NCI-H2196 (cell line): Measurements from ENCODE around the gene LRIT1.

Experiments
- DNase-seq: peaks from one replicate; lab custom pipeline; 2025; ENCODE audit not compliant: unreplicated experiment; lab: John Stamatoyannopoulos, UW

Gene LRIT1

GRCh38 chr10:84214612-84215235 is 26.6 kb downstream of the LRIT1 start:
- DNase-seq: no peak

- no peak for DNase-seq
Measured at GRCh38 chr10:84214046-84214572, 27.2 kb downstream of the LRIT1 start.

GRCh38 chr10:84213076-84213475 is 28.3 kb downstream of the LRIT1 start:
- no peak for DNase-seq

- DNase-seq: no peak
Measured at GRCh38 chr10:84212014-84212413, 29.3 kb downstream of the LRIT1 start.

GRCh38 chr10:84211566-84211965 is 29.8 kb downstream of the LRIT1 start:
- no peak for DNase-seq

GRCh38 chr10:84208023-84208422 is 33.3 kb downstream of the LRIT1 start:
- no peak for DNase-seq

- DNase-seq: no peak
Measured at GRCh38 chr10:84205853-84206525, 35.4 kb downstream of the LRIT1 start.

GRCh38 chr10:84205049-84205852 is 36.1 kb downstream of the LRIT1 start:
- DNase-seq: peak; percentile 33

- no peak for DNase-seq
Measured at GRCh38 chr10:84204610-84205009, 36.7 kb downstream of the LRIT1 start.

GRCh38 chr10:84204122-84204521 is 37.2 kb downstream of the LRIT1 start:
- DNase-seq: no peak

GRCh38 chr10:84202349-84202748 is 39.0 kb downstream of the LRIT1 start:
- no peak for DNase-seq

- DNase-seq: no peak
Measured at GRCh38 chr10:84201682-84202081, 39.7 kb downstream of the LRIT1 start.

- DNase-seq: no peak
Measured at GRCh38 chr10:84201244-84201606, 40.1 kb downstream of the LRIT1 start.

- no peak for DNase-seq
Measured at GRCh38 chr10:84200537-84201243, 40.7 kb downstream of the LRIT1 start.

- no peak for DNase-seq
Measured at GRCh38 chr10:84198206-84198915, 43.0 kb downstream of the LRIT1 start.

GRCh38 chr10:84197643-84198042 is 43.7 kb downstream of the LRIT1 start:
- no peak for DNase-seq

- peak; percentile 1 for DNase-seq
Measured at GRCh38 chr10:84196941-84197340, 44.4 kb downstream of the LRIT1 start.

- peak; percentile 69 for DNase-seq
Measured at GRCh38 chr10:84196083-84196482, 45.3 kb downstream of the LRIT1 start.

GRCh38 chr10:84195044-84195830 is 46.1 kb downstream of the LRIT1 start:
- no peak for DNase-seq
